HG03159 (cell line): Measurements from ENCODE around the gene SERBP1.
"Not testable (repeated sequence)": the region's sequence is repeated elsewhere in the genome, so short reads cannot be mapped to it uniquely, and the experiment has no call there.

Source experiments
- ATAC-seq: cut with Tn5 transposase; IDR thresholded peaks from one replicate; pipeline ENCODE4 v1.9.1; 2021; ENCODE audit warnings: mild to moderate bottlenecking, moderate library complexity; ENCODE audit not compliant: unreplicated experiment

Gene SERBP1

GRCh38 chr1:67408148-67408547 lies 22.1 kb downstream of the SERBP1 start:
- no peak for ATAC-seq

- ATAC-seq, result no peak
These were observed 22.7 kb downstream of the SERBP1 start for GRCh38 chr1:67407498-67407897.

- no peak for ATAC-seq
These were observed 24.5 kb downstream of the SERBP1 start for GRCh38 chr1:67405473-67406245.

GRCh38 chr1:67404212-67404620 lies 26.0 kb downstream of the SERBP1 start:
- no peak for ATAC-seq

GRCh38 chr1:67401443-67401842 lies 28.8 kb downstream of the SERBP1 start:
- ATAC-seq, result no peak

GRCh38 chr1:67400029-67400786 lies 30.0 kb downstream of the SERBP1 start:
- not testable (repeated sequence) for ATAC-seq

- ATAC-seq, result no peak
These were observed 30.8 kb downstream of the SERBP1 start for GRCh38 chr1:67399199-67399993.

GRCh38 chr1:67394548-67394947 lies 35.7 kb downstream of the SERBP1 start:
- ATAC-seq, result no peak

- no peak for ATAC-seq
These were observed 36.5 kb downstream of the SERBP1 start for GRCh38 chr1:67393737-67394136.

GRCh38 chr1:67393240-67393639 lies 37.0 kb downstream of the SERBP1 start:
- ATAC-seq, result no peak

- no peak for ATAC-seq
These were observed 39.9 kb downstream of the SERBP1 start for GRCh38 chr1:67390041-67390887.

GRCh38 chr1:67383999-67384638 lies 46.1 kb downstream of the SERBP1 start:
- ATAC-seq, result no peak

- no peak for ATAC-seq
These were observed 47.9 kb downstream of the SERBP1 start for GRCh38 chr1:67382292-67382691.

- ATAC-seq, result no peak
These were observed 49.0 kb downstream of the SERBP1 start for GRCh38 chr1:67381154-67381553.

- ATAC-seq, result no peak
These were observed 52.9 kb downstream of the SERBP1 start for GRCh38 chr1:67377253-67377652.

- ATAC-seq, result no peak
These were observed 53.8 kb downstream of the SERBP1 start for GRCh38 chr1:67376381-67376780.

- no peak for ATAC-seq
These were observed 57.3 kb downstream of the SERBP1 start for GRCh38 chr1:67372898-67373297.

- ATAC-seq, result no peak
These were observed 58.1 kb downstream of the SERBP1 start for GRCh38 chr1:67372136-67372535.

GRCh38 chr1:67371681-67372080 lies 58.5 kb downstream of the SERBP1 start:
- no peak for ATAC-seq

- no peak for ATAC-seq
These were observed 59.2 kb downstream of the SERBP1 start for GRCh38 chr1:67371043-67371442.
